Glomerular visceral epithelial cell (primary cell): ENCODE measurements around the gene FES.
"Not testable (repeated sequence)": the region's sequence is repeated elsewhere in the genome, so short reads cannot be mapped to it uniquely, and the experiment has no call there.

Experiments
- DNase-seq: peaks from one replicate; pipeline ENCODE4 v3.0.0-alpha.2; 2016; ENCODE audit errors: extremely low spot score

Gene FES

GRCh38 chr15:90891346-90891949, 7.1 kb downstream of the FES start:
- DNase-seq, result no peak

DNA sequence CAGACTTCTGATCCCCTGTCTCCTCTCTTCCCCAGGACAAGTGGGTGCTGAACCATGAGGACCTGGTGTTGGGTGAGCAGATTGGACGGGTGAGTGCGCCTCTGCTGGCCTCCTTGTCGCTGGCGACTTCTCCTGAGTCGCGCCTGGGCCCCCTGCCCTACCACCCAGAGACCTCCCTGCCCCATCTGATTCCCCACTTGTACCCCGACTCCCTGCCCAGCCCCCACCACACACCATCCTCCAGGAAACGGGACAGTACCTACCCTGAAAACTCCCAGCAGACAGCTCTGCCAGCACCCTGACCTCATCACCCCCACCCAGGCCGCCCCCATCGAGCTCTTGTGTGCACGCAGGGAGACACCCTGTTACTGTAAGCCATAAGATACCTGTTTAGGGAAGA, 7.7 kb downstream of the FES start:
- no peak for DNase-seq

DNA sequence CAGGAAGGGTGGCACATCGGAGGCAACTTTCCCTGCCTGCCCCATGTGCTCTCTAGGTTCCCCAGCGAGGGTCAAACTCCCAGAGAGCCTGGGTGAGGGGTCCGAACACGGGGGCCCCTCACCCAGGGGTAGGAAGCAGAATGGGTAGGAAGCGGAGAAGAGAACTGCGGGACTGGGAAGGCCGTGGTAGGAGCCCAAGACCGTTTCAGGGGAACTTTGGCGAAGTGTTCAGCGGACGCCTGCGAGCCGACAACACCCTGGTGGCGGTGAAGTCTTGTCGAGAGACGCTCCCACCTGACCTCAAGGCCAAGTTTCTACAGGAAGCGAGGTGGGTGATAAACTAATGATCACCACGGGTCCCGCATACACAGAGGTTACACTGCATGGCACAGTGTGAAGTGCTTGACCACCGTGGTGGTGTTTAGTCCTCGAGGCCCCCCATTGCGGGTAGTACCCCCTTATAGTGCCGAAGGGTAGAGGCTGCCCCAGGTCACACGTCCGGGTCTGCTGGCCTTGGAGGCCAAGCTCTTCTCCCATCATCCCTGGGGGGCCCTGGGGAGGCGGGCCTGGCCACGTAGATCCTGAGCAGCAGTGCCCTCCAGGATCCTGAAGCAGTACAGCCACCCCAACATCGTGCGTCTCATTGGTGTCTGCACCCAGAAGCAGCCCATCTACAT, 8.3 kb downstream of the FES start:
- no peak for DNase-seq

GRCh38 chr15:90893175-90894090, 9.1 kb downstream of the FES start:
- DNase-seq, result no peak

DNA sequence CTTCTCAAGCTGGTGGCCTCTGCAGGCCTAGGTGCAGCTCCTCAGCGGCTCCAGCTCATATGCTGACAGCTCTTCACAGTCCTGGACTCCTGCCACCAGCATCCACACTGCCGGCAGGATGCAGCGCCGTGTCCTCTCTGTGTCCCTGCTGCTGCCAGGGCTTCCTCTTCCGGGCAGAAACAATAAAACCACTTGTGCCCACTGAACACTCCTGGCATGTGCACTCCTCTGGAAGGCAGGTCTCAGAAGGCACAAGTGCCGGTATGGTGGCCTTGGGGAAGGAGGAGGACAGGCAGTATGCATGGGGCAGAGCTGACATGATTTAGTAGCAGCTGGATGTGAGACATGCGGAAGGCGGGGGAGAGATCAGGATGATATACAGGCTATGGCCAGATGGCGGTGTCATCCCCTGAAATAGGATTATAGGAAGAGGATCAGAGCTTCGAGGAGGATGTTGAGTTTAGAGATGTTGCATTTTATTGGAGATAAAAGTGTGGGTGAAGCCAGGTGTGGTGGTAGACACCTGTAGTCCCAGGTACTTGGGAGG, 11.3 kb downstream of the FES start:
- no peak for DNase-seq

GRCh38 chr15:90897131-90897655, 12.9 kb downstream of the FES start:
- DNase-seq, result not testable (repeated sequence)

- no peak for DNase-seq
These were observed 17.1 kb downstream of the FES start for GRCh38 chr15:90901175-90902039.

DNA sequence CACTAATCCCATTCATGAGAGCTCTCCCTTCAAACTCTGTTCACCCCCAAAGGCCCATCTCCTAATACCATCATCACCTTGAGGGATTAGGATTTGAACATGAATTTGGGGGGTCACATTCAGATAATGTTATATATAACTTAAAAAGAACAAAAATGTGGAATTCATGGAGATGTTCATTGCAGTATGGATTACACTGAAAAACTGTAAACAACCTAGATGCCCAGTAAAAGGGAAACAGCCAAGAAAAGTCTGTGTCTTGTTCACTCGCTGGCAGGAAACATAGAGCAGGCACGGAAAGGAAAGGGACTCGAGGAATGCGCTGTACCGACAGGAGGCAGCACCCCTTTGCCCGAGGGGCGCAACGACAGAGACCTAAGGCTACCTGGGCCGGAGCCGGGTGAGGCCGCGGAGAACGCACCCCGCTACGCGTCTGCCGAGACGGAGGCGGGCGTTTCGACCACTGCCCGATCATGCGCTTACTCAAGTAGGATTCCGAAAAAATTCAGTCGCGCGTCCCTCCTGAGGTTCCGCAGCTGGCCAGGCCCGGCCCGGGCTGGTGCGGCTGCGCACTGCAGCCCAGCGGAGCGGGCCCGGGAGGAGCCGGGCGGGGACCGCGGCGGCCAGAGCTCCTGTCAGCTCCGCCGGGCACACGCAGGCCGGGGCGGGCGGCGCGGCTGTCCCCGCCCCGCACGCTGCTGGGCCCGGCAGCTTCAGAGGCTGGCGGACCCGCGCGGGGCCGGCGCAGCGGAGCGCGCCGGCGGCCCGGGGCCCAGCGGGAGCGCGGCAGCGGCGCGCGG, 17.9 kb downstream of the FES start:
- DNase-seq, result peak; percentile 84

DNA sequence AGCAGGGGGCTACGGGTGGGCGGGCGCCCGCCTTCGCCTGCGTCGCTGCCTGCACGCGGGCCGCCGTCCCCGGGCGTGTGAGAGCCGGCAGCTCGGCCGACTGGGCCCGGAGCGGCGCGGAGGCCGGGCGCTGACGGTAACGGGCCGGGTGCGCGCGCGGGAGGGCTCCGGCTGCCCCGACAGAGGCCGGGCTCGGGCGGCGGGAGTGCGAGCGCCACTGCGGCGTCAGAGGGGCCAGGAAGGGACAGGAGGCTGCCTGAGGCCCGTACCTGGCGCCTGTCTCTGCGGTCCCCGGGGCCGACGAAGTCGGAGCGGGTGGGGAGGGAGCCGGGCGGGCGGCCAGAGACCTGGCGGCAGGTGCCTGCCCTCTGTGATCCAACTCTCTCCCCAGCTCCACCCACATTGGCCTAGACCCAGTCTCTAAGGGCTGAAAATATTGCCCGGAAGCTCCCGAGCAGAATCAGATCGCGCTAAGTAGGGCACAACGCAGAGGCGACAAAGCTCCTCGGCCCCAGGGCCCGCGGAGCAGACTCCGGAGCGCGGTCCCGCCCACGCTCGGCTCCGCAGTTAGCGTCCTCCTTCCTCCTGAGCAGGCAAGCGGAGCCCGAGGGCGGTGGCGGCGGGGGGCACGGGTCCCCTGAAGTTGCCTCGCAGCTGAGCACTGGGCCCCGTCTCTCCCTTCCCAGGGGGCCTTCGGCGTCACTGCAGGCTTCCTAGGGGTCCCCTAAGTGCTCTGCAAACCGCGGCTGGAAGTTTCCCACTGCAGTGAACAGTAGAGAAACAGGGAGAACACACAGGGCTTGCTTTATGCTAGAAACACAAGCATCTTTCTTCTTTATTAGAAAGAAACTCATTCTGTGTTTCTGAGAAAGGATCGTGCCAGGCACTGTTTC, 18.8 kb downstream of the FES start, which contains the start of gene MAN2A2:
Gene MAN2A2 (plus strand): TSS at position 463 of the 893 bp plus-strand sequence. CDS start 906 bp downstream, outside the sequence.
- peak; percentile 49 for DNase-seq

GRCh38 chr15:90903733-90904536, 19.6 kb downstream of the FES start:
- peak; percentile 17 for DNase-seq

- no peak for DNase-seq
These were observed 20.4 kb downstream of the FES start for GRCh38 chr15:90904746-90905145.

DNA sequence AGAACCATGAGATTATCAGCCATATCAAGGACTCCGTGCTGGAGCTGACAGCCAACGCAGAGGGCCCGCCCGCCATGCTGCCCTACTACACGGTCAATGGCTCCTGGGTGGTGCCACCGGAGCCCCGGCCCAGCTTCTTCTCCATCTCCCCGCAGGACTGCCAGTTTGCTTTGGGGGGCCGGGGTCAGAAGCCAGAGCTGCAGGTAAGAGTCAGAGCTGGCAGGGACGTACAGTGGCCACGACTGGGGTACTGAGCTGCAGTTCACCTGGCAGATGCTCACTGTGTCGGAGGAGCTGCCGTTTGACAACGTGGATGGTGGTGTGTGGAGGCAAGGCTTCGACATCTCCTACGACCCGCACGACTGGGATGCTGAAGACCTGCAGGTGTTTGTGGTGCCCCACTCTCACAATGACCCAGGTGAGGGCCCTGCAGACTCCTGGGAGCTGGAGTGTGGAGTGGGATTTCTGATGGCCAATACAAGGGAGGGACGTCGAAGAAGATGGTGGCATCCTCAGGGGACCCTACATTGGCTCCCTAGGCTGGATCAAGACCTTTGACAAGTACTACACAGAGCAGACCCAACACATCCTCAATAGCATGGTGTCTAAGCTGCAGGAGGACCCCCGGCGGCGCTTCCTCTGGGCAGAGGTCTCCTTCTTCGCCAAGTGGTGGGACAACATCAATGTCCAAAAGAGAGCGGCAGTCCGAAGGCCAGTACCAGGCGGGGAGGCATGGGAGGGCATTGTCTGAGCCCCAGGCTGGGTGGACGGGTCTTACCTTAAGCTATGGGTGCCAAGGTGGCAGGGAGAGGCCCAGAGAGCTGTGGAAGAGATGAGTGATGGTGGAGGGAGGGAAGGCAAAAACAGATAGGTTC, 21.2 kb downstream of the FES start:
- no peak for DNase-seq

GRCh38 chr15:90906181-90906849, 22.0 kb downstream of the FES start:
- DNase-seq, result no peak

- no peak for DNase-seq
These were observed 22.9 kb downstream of the FES start for GRCh38 chr15:90907051-90907660.

- DNase-seq, result no peak
These were observed 23.7 kb downstream of the FES start for GRCh38 chr15:90907838-90908507.

DNA sequence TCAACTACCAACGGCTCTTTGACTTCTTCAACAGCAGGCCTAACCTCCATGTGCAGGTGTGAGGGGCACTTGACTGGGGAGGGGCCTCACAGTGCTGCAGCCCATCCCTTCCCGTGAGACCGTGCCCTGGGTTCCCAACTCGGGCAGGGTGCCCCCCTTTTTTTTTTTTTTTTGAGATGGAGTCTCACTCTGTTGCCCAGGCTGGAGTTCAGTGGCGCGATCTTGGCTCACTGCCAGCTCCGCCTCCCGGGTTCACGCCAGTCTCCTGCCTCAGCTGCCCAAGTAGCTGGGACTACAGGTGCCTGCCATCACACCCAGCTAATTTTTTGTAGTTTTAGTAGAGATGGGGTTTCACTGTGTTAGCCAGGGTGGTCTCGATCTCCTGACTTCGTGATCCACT, 25.1 kb downstream of the FES start:
- DNase-seq, result not testable (repeated sequence)
